ENCODE measurements around the gene TEX11. TPM values are rescaled to one million over a fixed set of nuclear protein-coding genes. Genes with fewer than 3 reads are reported as not detected.
"Not testable (repeated sequence)": the region's sequence is repeated elsewhere in the genome, so short reads cannot be mapped to it uniquely, and the experiment has no call there.

TEX11 gene
- total RNA-seq, 4 donors from 2014 or later, result not detected

DNA sequence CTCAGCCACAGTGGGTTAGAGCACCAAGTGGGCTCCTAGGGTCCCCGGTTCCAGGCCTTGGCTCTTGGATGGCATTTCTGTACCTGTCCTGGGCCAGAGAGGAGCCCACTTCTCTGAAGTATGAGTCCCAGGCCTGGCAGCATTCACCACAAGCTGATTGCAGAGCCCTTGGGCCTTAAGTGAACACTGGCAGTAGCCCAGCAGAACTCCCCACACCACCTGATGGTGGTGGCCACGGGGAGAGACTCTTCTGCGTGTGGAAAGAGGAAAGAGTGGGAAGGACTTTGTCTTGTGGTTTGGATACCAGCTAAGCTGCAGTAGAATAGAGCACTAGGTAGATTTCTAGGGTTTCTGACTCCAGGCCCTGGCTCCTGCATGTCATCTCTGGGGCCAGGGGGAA lies 359.1 kb downstream of the TEX11 start:
- Histone ChIP-seq H3K27ac (no peak overlapping the region), H3K9me3 (no peaks in the 10 kb centered on the region), H3K27me3 (no peaks in the 10 kb centered on the region), H3K4me1 (no peaks in the 10 kb centered on the region), H3K4me3 (no peak overlapping the region), H3K36me3 (no peaks in the 10 kb centered on the region)
- intact Hi-C loops (cut with DNase I), result no loop called here
- DNase-seq, result no peak
- 86 to 90% methylated on average over 2 to 3 of the region's 3 CpGs for WGBS, 2 donors
- TF ChIP-seq POLR2A (IDR thresholded peaks at IDR 0.05), result no peak
- TF ChIP-seq, protein P1, sequence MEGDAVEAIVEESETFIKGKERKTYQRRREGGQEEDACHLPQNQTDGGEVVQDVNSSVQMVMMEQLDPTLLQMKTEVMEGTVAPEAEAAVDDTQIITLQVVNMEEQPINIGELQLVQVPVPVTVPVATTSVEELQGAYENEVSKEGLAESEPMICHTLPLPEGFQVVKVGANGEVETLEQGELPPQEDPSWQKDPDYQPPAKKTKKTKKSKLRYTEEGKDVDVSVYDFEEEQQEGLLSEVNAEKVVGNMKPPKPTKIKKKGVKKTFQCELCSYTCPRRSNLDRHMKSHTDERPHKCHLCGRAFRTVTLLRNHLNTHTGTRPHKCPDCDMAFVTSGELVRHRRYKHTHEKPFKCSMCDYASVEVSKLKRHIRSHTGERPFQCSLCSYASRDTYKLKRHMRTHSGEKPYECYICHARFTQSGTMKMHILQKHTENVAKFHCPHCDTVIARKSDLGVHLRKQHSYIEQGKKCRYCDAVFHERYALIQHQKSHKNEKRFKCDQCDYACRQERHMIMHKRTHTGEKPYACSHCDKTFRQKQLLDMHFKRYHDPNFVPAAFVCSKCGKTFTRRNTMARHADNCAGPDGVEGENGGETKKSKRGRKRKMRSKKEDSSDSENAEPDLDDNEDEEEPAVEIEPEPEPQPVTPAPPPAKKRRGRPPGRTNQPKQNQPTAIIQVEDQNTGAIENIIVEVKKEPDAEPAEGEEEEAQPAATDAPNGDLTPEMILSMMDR (IDR thresholded peaks at IDR 0.05), result no peak

DNA sequence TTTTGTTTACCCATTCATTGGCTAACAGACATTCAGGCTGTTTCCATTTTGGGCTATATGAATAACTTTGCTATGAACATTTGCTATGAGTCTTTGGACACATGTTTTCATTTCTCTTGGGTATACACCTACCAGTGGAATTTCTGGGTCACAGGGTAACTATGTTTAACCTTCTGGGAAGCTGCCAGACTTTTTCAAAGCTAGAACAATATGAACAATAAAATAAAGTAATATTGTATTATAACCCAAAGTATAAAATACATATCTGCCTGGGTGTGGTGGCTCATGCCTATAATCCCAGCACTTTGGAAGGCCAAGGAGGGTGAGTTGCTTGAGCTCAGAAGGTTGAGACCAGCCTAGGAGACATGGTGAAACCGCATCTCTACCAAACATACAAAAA lies 373.3 kb downstream of the TEX11 start:
- no peaks in the 10 kb centered on the region for H3K36me3 ChIP-seq
- H3K27me3 ChIP-seq, result no peaks in the 10 kb centered on the region
- DNase-seq, result no peak
- H3K27ac ChIP-seq, result no peak overlapping the region
- no peaks in the 10 kb centered on the region for H3K9me3 ChIP-seq
- TF ChIP-seq, protein P1 (IDR thresholded peaks at IDR 0.05), result no peak
- no peak for TF ChIP-seq POLR2A (IDR thresholded peaks at IDR 0.05)
- WGBS, 2 donors, result 58 to 71% methylated on average over 1 of the region's 1 CpG
- H3K4me3 ChIP-seq, result no peak overlapping the region
- intact Hi-C loops (cut with DNase I), result no loop called here
- no peaks in the 10 kb centered on the region for H3K4me1 ChIP-seq

DNA sequence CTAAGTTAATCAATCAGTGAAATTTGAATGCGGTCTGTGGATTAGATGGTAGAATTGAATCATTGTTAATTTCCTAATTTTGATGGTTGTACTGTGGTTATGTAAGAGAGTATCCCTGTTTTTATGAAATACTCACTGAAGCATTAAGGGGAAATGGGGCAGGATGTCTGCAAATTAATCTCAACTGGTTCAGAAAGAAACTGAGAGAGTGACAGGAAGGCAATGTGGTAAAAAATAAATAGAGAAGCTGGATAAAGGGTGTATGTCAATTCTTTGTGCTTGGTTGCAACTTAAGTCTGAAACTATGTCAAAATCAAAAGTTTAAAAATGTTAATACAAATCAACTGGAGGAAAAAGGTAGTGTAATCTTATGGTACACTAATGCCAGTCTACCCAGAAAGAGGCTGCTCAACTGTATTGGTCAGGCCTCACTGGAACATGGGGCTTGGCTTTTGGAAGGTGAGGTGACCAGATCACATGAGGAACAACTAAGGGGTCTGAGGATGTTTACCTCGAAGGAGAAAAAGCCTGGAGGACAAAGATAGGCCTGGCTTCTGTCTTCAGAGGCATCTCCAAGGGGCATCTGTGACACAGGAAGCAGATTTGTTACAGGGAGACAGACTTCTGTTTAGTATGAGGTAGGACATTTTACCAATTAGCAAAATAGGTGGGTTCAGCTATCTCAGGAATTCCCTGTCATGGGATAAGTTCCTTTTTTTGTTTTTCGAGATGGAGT lies 380.7 kb downstream of the TEX11 start:
- Histone ChIP-seq H3K27ac (no peak overlapping the region), H3K9me3 (no peaks in the 10 kb centered on the region), H3K27me3 (no peaks in the 10 kb centered on the region), H3K4me3 (no peak overlapping the region), H3K36me3 (no peaks in the 10 kb centered on the region), H3K4me1 (no peaks in the 10 kb centered on the region)
- TF ChIP-seq, protein P1 (IDR thresholded peaks at IDR 0.05), result no peak
- no peak for TF ChIP-seq POLR2A (IDR thresholded peaks at IDR 0.05)
- 55 to 56% methylated on average over 3 of the region's 3 CpGs for WGBS, 2 donors
- DNase-seq, result no peak
- intact Hi-C loops (cut with DNase I), result no loop called here

DNA sequence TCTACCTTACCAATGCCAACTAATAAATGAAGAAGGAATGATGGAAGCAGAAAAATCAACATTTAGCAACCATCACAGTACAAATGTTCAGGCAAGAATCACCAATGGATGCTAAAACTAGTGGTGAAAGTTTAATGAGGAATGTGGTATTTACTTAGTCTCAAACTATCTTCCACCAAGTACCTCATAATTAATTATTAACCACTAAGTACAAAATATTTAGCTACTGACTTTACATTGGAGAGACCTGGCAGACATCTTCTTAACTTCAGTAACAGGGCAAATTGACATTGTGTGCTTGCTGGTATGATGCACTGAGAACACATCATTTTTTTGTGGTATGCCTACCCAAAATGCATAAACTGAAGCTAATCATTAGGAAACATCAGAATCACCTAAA lies 381.5 kb downstream of the TEX11 start:
- TF ChIP-seq, protein P1 (IDR thresholded peaks at IDR 0.05), result no peak
- no peak for TF ChIP-seq POLR2A (IDR thresholded peaks at IDR 0.05)

DNA sequence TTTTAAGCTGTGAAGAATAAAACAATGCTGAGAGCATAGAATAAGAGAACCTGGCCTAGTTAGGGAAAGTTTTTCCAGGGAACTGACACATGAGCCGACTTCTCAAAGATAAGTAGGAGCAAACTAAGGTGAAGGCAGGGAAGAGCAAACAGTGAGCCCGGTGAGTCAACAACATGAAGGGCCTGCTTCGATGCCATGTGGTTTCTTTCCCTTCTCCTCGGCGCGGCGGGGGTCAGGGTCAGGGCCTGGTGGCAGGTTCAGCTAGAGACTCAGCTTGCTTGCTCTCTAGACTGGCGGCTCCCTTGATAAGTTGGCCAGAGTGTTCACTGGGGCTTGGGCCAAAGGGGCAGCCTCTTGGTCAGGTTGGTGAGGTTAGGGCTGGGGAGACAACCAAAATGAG lies 382.8 kb downstream of the TEX11 start:
- TF ChIP-seq, protein P1 (IDR thresholded peaks at IDR 0.05), result no peak
- TF ChIP-seq POLR2A (IDR thresholded peaks at IDR 0.05), result no peak
- Histone ChIP-seq H3K9me3 (peaks cover 0 to 2% (median 0%) of the 10 kb centered on the region in 3 donors), H3K4me1 (no peaks in the 10 kb centered on the region), H3K27me3 (no peaks in the 10 kb centered on the region), H3K4me3 (no peak overlapping the region), H3K36me3 (no peaks in the 10 kb centered on the region), H3K27ac (no peak overlapping the region)
- intact Hi-C loops (cut with DNase I), result no loop called here
- DNase-seq, result no peak
- 61 to 69% methylated on average over 4 to 7 of the region's 8 CpGs for WGBS, 2 donors

More for the DNA sequence above, 381.5 kb downstream of the TEX11 start:
- Histone ChIP-seq H3K4me3 (no peak overlapping the region), H3K36me3 (no peaks in the 10 kb centered on the region), H3K4me1 (no peaks in the 10 kb centered on the region), H3K27me3 (no peaks in the 10 kb centered on the region), H3K9me3 (no peaks in the 10 kb centered on the region), H3K27ac (no peak overlapping the region)
- intact Hi-C loops (cut with DNase I), result no loop called here
- no peak for DNase-seq

DNA sequence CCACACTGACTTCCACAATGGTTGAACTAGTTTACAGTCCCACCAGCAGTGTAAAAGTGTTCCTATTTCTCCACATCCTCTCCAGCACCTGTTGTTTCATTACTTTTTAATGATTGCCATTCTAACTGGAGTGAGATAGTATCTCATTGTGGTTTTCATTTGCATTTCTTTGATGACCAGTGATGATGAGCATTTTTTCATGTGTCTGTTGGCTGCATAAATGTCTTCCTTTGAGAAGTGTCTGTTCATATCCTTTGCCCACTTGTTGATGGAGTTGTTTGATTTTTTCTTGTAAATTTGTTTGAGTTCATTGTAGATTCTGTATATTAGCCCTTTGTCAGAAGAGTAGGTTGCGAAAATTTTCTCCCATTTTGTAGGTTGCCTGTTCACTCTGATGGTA lies 392.8 kb downstream of the TEX11 start:
- H3K27ac ChIP-seq; intact Hi-C loops (cut with DNase I); H3K27me3 ChIP-seq; H3K36me3 ChIP-seq; H3K9me3 ChIP-seq; H3K4me3 ChIP-seq; DNase-seq; H3K4me1 ChIP-seq: not testable (repeated sequence)
- 54% methylated on average over 1 of the region's 1 CpG; no CpG with 5 or more reads in 1 of the 2 donors for WGBS, 2 donors

DNA sequence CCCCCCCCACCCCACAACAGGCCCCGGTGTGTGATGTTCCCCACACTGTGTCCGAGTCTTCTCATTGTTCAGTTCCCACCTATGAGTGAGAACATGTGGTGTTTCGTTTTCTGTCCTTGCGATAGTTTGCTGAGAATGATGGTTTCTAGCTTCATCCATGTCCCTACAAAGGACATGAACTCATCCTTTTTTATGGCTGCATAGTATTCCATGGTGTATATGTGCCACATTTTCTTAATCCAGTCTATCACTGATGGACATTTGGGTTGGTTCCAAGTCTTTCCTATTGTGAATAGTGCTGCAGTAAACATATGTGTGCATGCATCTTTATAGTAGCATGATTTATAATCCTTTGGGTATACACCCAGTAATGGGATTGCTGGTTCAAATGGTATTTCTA lies 393.2 kb downstream of the TEX11 start:
- H3K36me3 ChIP-seq; H3K9me3 ChIP-seq; H3K4me3 ChIP-seq; H3K4me1 ChIP-seq; H3K27ac ChIP-seq; H3K27me3 ChIP-seq; intact Hi-C loops (cut with DNase I); DNase-seq: not testable (repeated sequence)
- 94% methylated on average over 4 of the region's 4 CpGs; no CpG with 5 or more reads in 1 of the 2 donors for WGBS, 2 donors

Measured in esophagus squamous epithelium (tissue), 5 donors.